Central memory CD4-positive, alpha-beta T cell (primary cell): Measurements from ENCODE around the gene CT45A5.
"Not testable (repeated sequence)": the region's sequence is repeated elsewhere in the genome, so short reads cannot be mapped to it uniquely, and the experiment has no call there.

ENCODE experiments used
- DNase-seq: peaks from one replicate; pipeline ENCODE4 v3.0.0; 2022
- total RNA-seq, 3 experiments: gene quantifications; one replicate each; lab custom pipeline; 2026; lab: John Stamatoyannopoulos, UW

CT45A5 gene, protein sequence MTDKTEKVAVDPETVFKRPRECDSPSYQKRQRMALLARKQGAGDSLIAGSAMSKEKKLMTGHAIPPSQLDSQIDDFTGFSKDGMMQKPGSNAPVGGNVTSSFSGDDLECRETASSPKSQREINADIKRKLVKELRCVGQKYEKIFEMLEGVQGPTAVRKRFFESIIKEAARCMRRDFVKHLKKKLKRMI
- 0 reads per million in 3 experiments for total RNA-seq

DNA sequence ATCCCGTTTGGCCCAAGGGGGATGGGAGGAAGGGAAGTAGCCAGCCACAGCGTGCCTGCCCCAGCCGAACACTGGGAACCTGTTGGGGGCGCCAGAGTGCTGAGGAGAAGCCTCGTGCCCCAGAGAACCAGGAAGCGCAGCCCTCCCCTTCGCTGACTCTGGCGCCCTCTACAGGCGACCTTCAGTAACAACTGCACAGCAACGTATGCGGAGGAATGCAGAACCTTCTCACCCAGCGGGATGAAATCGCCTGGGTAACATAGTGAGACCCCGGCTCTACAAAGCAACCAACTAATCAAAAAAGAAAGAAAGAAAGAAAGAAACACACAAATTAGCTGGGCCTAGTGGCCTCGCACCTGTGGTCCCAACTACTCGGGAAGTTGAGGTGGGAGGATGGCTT lies at the start of gene CT45A5:
CT45A5 (minus strand) TSS at position 101 of the 400 bp plus-strand sequence. CDS start 3,774 bp downstream, outside the sequence.
- not testable (repeated sequence) for DNase-seq

DNA sequence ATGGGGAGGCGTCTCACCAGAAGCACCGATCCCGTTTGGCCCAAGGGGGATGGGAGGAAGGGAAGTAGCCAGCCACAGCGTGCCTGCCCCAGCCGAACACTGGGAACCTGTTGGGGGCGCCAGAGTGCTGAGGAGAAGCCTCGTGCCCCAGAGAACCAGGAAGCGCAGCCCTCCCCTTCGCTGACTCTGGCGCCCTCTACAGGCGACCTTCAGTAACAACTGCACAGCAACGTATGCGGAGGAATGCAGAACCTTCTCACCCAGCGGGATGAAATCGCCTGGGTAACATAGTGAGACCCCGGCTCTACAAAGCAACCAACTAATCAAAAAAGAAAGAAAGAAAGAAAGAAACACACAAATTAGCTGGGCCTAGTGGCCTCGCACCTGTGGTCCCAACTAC lies 34.6 kb upstream of the CT45A5 start, which contains the start of gene CT45A2:
CT45A2 (minus strand) TSS at position 101 of the 400 bp plus-strand sequence. CDS start 3,747 bp downstream, outside the sequence.
- DNase-seq, result not testable (repeated sequence)

DNA sequence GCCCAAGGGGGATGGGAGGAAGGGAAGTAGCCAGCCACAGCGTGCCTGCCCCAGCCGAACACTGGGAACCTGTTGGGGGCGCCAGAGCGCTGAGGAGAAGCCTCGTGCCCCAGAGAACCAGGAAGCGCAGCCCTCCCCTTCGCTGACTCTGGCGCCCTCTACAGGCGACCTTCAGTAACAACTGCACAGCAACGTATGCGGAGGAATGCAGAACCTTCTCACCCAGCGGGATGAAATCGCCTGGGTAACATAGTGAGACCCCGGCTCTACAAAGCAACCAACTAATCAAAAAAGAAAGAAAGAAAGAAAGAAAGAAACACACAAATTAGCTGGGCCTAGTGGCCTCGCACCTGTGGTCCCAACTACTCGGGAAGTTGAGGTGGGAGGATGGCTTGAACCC lies 17.4 kb upstream of the CT45A5 start, which contains the start of gene CT45A6:
CT45A6 (minus strand) TSS at position 101 of the 400 bp plus-strand sequence. CDS start 3,794 bp downstream, outside the sequence.
- DNase-seq, result not testable (repeated sequence)

DNA sequence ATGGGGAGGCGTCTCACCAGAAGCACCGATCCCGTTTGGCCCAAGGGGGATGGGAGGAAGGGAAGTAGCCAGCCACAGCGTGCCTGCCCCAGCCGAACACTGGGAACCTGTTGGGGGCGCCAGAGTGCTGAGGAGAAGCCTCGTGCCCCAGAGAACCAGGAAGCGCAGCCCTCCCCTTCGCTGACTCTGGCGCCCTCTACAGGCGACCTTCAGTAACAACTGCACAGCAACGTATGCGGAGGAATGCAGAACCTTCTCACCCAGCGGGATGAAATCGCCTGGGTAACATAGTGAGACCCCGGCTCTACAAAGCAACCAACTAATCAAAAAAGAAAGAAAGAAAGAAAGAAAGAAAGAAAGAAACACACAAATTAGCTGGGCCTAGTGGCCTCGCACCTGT lies 17.2 kb downstream of the CT45A5 start, which contains the start of gene CT45A3:
CT45A3 (minus strand) TSS at position 101 of the 400 bp plus-strand sequence. CDS start 3,747 bp downstream, outside the sequence.
- DNase-seq, result not testable (repeated sequence)

DNA sequence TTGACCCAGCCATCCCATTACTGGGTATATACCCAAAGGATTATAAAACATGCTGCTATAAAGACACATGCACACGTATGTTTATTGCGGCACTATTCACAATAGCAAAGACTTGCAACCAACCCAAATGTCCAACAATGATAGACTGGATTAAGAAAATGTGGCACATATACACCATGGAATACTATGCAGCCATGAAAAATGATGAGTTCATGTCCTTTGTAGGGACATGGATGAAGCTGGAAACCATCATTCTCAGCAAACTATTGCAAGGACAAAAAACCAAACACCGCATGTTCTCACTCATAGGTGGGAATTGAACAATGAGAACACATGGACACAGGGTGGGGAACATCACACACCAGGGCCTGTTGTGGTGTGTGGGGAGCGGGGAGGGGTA lies 40.6 kb downstream of the CT45A5 start:
- DNase-seq, result not testable (repeated sequence)

DNA sequence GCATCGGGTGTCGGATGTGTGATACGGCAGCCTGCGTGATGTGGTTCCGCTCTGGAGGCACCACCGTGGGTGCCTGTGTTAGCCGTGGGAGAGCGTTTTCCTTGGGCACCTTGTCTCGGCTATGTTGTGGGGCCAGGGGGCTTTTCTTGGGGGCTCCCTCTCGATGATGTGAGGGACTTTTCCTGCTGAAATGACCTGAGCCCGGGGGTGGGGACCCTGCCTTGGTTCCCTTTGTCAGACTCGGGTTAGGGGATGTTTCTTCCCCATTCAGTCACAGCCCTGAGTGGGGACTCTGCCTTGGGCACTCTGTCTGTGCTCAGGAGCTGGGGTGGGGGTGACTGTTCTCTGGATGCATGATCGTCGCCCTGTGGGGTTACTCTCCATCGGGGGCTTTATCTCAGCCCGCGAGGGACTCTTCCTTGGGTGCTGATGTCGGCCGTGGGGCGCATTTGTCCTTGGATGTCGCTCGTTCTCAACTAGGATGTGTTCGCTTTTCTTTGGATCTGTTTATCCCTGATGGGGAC lies 44.0 kb downstream of the CT45A5 start:
- no peak for DNase-seq

DNA sequence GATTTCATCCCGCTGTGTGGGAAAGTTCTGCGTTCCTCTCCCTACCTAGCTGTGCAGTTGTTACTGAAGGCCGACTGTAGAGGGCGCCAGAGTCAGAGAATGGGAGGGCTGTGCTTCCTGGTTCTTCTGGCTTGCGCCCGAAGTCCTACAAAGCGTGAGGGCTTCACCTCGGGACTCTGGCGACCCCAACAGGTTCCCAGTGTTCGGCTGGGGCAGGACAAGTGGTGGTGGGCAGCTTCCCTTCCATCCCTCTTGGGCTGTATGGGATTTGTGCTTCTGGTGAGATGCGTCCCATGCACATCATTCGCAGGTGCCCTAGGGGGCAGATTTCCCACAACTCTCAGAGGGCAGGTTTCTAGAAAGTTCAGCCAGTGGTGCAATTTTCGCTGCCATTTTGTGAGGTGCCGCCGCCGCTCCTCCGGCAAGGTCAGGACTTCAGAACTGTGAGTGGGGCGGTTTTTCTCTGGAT lies 44.6 kb downstream of the CT45A5 start:
- DNase-seq, result no peak

DNA sequence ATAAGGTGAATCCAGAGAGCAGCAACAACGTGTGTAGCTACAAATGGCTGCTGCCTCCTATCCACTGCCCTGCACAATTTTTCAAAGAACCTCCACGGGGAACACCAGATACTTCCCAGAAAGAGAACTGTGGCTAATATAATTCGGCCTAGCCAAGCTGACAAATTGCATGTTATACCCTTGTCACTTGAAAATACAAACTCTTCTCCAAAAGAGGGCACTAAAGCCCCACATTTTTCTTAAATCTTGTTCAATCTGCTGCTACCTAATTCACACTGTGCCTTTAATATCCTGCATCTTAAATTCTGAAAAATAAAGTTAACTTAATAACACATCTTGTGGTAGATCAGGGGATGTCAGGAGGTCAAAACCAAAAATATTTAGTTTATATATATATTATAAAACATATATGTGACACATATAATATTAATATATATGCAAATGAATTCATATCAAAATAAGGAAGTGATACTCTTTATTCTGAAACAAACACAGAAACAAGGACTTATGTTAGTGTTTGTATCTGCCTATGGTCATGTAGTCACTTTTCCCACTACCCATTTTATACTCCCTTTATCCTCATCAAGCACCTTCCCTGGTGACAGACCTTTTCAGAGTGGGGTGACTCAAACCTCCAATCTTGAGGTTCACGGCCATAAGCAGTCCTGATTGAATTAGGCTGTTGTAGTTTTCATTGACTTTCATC lies 47.8 kb downstream of the CT45A5 start:
- DNase-seq, result no peak

DNA sequence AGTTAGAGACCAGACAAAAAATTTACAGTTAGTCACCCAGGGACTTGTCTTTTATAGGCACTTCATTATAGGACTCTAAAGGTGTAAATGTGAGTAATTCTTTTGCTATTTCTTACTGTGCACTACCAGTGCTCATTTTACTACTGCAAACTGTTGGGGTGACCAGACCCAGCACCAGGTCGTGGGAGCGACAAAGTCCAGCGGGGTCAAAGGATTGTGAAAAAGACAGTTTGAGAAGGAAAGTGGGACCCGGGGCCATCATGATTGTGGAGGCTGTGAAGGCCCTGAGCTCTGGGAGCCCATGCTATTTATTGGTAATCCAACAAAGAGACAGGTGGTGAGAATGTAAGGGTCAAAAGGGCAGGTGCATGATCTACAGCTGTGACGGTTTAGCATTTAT lies 50.6 kb downstream of the CT45A5 start:
- not testable (repeated sequence) for DNase-seq
